Measurements from ENCODE around the gene DDX54.

DNA sequence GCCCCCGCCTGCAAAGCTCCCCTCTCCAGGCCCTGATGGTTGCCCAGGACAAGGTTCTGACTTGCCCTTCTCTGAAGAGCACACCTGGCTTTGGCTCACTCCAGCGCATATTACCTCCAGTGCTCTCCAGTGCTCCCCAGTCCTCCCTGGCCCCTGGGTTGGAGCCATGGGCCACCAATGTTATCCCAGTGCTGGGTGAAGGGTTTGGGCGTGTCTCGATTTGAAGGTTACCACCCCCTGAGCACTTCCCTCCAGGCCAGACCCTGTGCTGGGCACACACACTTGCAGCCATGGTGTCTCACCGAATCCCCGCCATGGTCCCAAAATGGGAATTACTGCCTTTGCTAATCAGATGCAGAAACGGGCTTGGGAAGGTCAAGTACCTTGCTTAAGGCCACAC is 11.3 kb upstream of the DDX54 start:
- TF ChIP-seq, protein P1, sequence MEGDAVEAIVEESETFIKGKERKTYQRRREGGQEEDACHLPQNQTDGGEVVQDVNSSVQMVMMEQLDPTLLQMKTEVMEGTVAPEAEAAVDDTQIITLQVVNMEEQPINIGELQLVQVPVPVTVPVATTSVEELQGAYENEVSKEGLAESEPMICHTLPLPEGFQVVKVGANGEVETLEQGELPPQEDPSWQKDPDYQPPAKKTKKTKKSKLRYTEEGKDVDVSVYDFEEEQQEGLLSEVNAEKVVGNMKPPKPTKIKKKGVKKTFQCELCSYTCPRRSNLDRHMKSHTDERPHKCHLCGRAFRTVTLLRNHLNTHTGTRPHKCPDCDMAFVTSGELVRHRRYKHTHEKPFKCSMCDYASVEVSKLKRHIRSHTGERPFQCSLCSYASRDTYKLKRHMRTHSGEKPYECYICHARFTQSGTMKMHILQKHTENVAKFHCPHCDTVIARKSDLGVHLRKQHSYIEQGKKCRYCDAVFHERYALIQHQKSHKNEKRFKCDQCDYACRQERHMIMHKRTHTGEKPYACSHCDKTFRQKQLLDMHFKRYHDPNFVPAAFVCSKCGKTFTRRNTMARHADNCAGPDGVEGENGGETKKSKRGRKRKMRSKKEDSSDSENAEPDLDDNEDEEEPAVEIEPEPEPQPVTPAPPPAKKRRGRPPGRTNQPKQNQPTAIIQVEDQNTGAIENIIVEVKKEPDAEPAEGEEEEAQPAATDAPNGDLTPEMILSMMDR (IDR thresholded peaks at IDR 0.05): no peak
- TF ChIP-seq POLR2AphosphoS5 (IDR thresholded peaks at IDR 0.05): no peak

All from sigmoid colon (tissue), 4 donors.